HG02981 (cell line): ENCODE results near the gene HES4.
"Not testable (repeated sequence)": the region's sequence is repeated elsewhere in the genome, so short reads cannot be mapped to it uniquely, and the experiment has no call there.

Experiments used
- ATAC-seq: cut with Tn5 transposase; IDR thresholded peaks from one replicate; pipeline ENCODE4 v1.9.1; 2021; ENCODE audit warnings: mild to moderate bottlenecking, moderate library complexity; ENCODE audit not compliant: unreplicated experiment

HES4 gene

GRCh38 chr1:1000357-1001056 lies 610 bp upstream of the HES4 start:
- peak; percentile 24 for ATAC-seq

GRCh38 chr1:998995-999724 lies 737 bp downstream of the HES4 start:
- ATAC-seq: no peak

GRCh38 chr1:998745-998994 lies 1.2 kb downstream of the HES4 start:
- no peak for ATAC-seq

- ATAC-seq: no peak
Observed at GRCh38 chr1:997993-998744, 1.7 kb downstream of the HES4 start.

- no peak for ATAC-seq
Observed at GRCh38 chr1:997713-997992, 2.2 kb downstream of the HES4 start.

- ATAC-seq: no peak
Observed at GRCh38 chr1:996851-997712, 2.8 kb downstream of the HES4 start.

- ATAC-seq: no peak
Observed at GRCh38 chr1:995665-996633, 3.9 kb downstream of the HES4 start.

- not testable (repeated sequence) for ATAC-seq
Observed at GRCh38 chr1:994546-994945, 5.4 kb downstream of the HES4 start.

GRCh38 chr1:993379-993995 lies 6.4 kb downstream of the HES4 start:
- ATAC-seq: no peak

GRCh38 chr1:992362-992761 lies 7.5 kb downstream of the HES4 start:
- no peak for ATAC-seq

GRCh38 chr1:991895-992294 lies 8.0 kb downstream of the HES4 start:
- ATAC-seq: no peak

GRCh38 chr1:991275-991674 lies 8.6 kb downstream of the HES4 start:
- ATAC-seq: not testable (repeated sequence)

- not testable (repeated sequence) for ATAC-seq
Observed at GRCh38 chr1:988061-988460, 11.8 kb downstream of the HES4 start.

- ATAC-seq: no peak
Observed at GRCh38 chr1:985126-985525, 14.8 kb downstream of the HES4 start.

GRCh38 chr1:984476-984814 lies 15.5 kb downstream of the HES4 start:
- ATAC-seq: no peak

GRCh38 chr1:983798-984475 lies 16.0 kb downstream of the HES4 start:
- ATAC-seq: no peak

- no peak for ATAC-seq
Observed at GRCh38 chr1:982765-983436, 17.0 kb downstream of the HES4 start.

GRCh38 chr1:981955-982558 lies 17.8 kb downstream of the HES4 start, which contains the start of gene PERM1:
TSS of gene PERM1 (minus strand) at chr1:982093. CDS start at chr1:981029, 1,064 bp downstream.
- no peak for ATAC-seq
